HG03175 (cell line): ENCODE data around the gene FER.
"Not testable (repeated sequence)": the region's sequence is repeated elsewhere in the genome, so short reads cannot be mapped to it uniquely, and the experiment has no call there.

ENCODE experiments used
- ATAC-seq: cut with Tn5 transposase; IDR thresholded peaks from one replicate; pipeline ENCODE4 v1.9.1; 2021; ENCODE audit warnings: mild to moderate bottlenecking, moderate library complexity; ENCODE audit not compliant: unreplicated experiment

Gene FER

GRCh38 chr5:109028608-109029299 is 281.1 kb downstream of the FER start:
- ATAC-seq = peak; percentile 71

- no peak for ATAC-seq
Measured at GRCh38 chr5:109029847-109030246, 282.1 kb downstream of the FER start.

GRCh38 chr5:109030360-109031143 is 282.9 kb downstream of the FER start:
- no peak for ATAC-seq

GRCh38 chr5:109034306-109034705 is 286.6 kb downstream of the FER start:
- ATAC-seq = no peak

- ATAC-seq = no peak
Measured at GRCh38 chr5:109035436-109035835, 287.7 kb downstream of the FER start.

- no peak for ATAC-seq
Measured at GRCh38 chr5:109038209-109038840, 290.6 kb downstream of the FER start.

GRCh38 chr5:109041317-109041716 is 293.6 kb downstream of the FER start:
- ATAC-seq = peak; percentile 84

- ATAC-seq = no peak
Measured at GRCh38 chr5:109045710-109046109, 298.0 kb downstream of the FER start.

GRCh38 chr5:109049565-109049964 is 301.9 kb downstream of the FER start:
- ATAC-seq = no peak

- ATAC-seq = not testable (repeated sequence)
Measured at GRCh38 chr5:109050321-109050720, 302.6 kb downstream of the FER start.

- ATAC-seq = not testable (repeated sequence)
Measured at GRCh38 chr5:109052216-109052615, 304.5 kb downstream of the FER start.

GRCh38 chr5:109053995-109054417 is 306.3 kb downstream of the FER start:
- ATAC-seq = peak; percentile 64

- ATAC-seq = no peak
Measured at GRCh38 chr5:109060378-109061025, 312.8 kb downstream of the FER start.

GRCh38 chr5:109062664-109063063 is 315.0 kb downstream of the FER start:
- ATAC-seq = no peak

GRCh38 chr5:109063223-109063622 is 315.5 kb downstream of the FER start:
- no peak for ATAC-seq

- ATAC-seq = no peak
Measured at GRCh38 chr5:109076741-109077140, 329.0 kb downstream of the FER start.

GRCh38 chr5:109078448-109078847 is 330.8 kb downstream of the FER start:
- ATAC-seq = no peak

- no peak for ATAC-seq
Measured at GRCh38 chr5:109080481-109080880, 332.8 kb downstream of the FER start.

GRCh38 chr5:109080896-109081295 is 333.2 kb downstream of the FER start:
- ATAC-seq = no peak

GRCh38 chr5:109083937-109084336 is 336.2 kb downstream of the FER start:
- ATAC-seq = no peak

- ATAC-seq = no peak
Measured at GRCh38 chr5:109089191-109089590, 341.5 kb downstream of the FER start.
